Activated T-helper 1 cell treated with anti-CD3 and anti-CD28 coated beads, Interleukin-12 subunit alpha, Interleukin-12 subunit beta, Interleukin-2, Interleukin-4 antibody, amounts not matched to agents 30 ng/mL and 10 ng/mL and 1 ng/mL, durations not matched to agents 14 hours and 24 hours and 36 hours (primary cell): Measurements from ENCODE around the gene IBA57. TPM values are rescaled to one million over a fixed set of nuclear protein-coding genes. Genes with fewer than 3 reads are reported as not detected.

ENCODE experiments used
- DNase-seq: peaks from one replicate; pipeline ENCODE4 v3.0.0; 2021; ENCODE audit warnings: low spot score
- H3K27ac Mint-ChIP-seq: one replicate; pipeline ENCODE4 v1.8.0; 2021; ENCODE audit warnings: mild to moderate bottlenecking, mixed read lengths
- H3K27me3 Mint-ChIP-seq: one replicate; pipeline ENCODE4 v1.8.0; 2022; ENCODE audit warnings: mild to moderate bottlenecking, moderate library complexity, mixed read lengths; ENCODE audit not compliant: insufficient read depth
- H3K36me3 Mint-ChIP-seq: one replicate; pipeline ENCODE4 v1.8.0; 2021; ENCODE audit warnings: low read depth, mixed read lengths
- H3K4me1 Mint-ChIP-seq: one replicate; pipeline ENCODE4 v1.8.0; 2021; ENCODE audit warnings: low read depth, mixed read lengths
- H3K4me3 Mint-ChIP-seq: one replicate; pipeline ENCODE4 v1.8.0; 2021; ENCODE audit warnings: mild to moderate bottlenecking, moderate library complexity, mixed read lengths
- H3K9me3 Mint-ChIP-seq: one replicate; pipeline ENCODE4 v1.8.0; 2021; ENCODE audit warnings: mixed read lengths
- intact Hi-C: fragments of 100-400 bp; cut with micrococcal nuclease; formaldehyde crosslinking; loops from one replicate; pipeline ENCODE4 v1.15.1; 2024
- total RNA-seq: library from RNA; stranded (reverse); gene quantifications from 2 replicates; pipeline ENCODE4 v1.2.3, GENCODE V29; 2022

IBA57 gene
- 7.5 and 8.1 TPM in 2 replicates for total RNA-seq

DNA sequence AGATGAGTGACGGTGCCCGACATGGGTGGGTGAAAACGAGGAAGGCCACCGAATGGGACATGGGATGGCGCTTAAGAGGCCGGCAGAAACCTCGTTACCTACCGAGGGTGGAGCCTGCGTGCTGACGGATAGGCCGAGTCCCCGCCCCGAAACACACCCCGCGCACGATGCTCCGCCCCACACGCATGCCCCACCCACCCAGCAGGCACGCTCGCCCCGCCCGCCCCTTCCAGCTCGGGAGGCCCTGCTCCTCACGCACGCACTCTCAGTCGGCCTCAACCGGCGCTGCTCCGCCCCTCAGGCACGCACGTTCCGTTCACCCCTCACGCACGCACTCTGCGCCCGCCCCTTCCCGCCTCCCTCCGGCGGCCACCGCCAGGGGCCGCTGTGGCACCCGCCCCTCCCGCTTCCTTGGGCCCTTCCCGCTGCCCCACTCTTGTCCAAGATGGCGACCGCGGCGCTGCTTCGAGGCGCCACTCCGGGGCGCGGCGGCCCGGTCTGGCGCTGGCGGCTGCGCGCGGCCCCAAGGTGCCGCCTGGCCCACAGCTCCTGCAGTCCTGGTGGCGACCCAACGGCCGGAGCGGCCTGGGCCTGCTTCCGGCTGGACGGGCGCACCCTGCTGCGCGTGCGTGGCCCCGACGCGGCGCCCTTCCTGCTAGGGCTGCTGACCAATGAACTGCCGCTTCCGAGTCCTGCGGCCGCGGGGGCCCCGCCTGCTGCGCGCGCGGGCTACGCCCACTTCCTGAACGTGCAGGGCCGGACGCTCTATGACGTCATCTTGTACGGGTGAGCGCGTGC, at the start of gene IBA57:
TSS of gene IBA57 (plus strand) at position 433 of the 798 bp plus-strand sequence. CDS start at position 446, 13 bp downstream.
- Mint-ChIP-seq H3K27ac (peak within 1 kb of the TSS; percentile 94), H3K4me1 (peaks cover 21% of the 10 kb centered on the region), H3K4me3 (peak within 1 kb of the TSS; percentile 86), H3K9me3 (no peaks in the 10 kb centered on the region), H3K27me3 (no peaks in the 10 kb centered on the region), H3K36me3 (peaks cover 6% of the 10 kb centered on the region)
- peak; percentile 99 for DNase-seq
- intact Hi-C loops = loop anchor here (1.0 to 10.0 kb wide), 17 partner anchors 9 to 1761 kb away; partner anchors contain the start of genes ARF1, C1orf35, GUK1 and JMJD4

- Mint-ChIP-seq H3K4me3 (no peak overlapping the region), H3K27ac (no peak overlapping the region), H3K27me3 (peaks cover 1% of the 10 kb centered on the region), H3K4me1 (no peaks in the 10 kb centered on the region), H3K36me3 (peaks cover 4% of the 10 kb centered on the region), H3K9me3 (peaks cover 8% of the 10 kb centered on the region)
- no peak for DNase-seq
- intact Hi-C loops = no loop called here
Measured at GRCh38 chr1:228117335-228117734, 48.3 kb upstream of the IBA57 start.

- intact Hi-C loops = no loop called here
- no peak overlapping the region for H3K4me3 Mint-ChIP-seq
- H3K4me1 Mint-ChIP-seq = no peaks in the 10 kb centered on the region
- peaks cover 2% of the 10 kb centered on the region for H3K27me3 Mint-ChIP-seq
- peaks cover 4% of the 10 kb centered on the region for H3K36me3 Mint-ChIP-seq
- DNase-seq = no peak
- H3K27ac Mint-ChIP-seq = no peak overlapping the region
- peaks cover 8% of the 10 kb centered on the region for H3K9me3 Mint-ChIP-seq
Measured at GRCh38 chr1:228118040-228118439, 47.6 kb upstream of the IBA57 start.

GRCh38 chr1:228120351-228120750, 45.3 kb upstream of the IBA57 start:
- H3K9me3 Mint-ChIP-seq = peaks cover 8% of the 10 kb centered on the region
- no peak overlapping the region for H3K27ac Mint-ChIP-seq
- DNase-seq = no peak
- intact Hi-C loops = no loop called here
- peaks cover 2% of the 10 kb centered on the region for H3K27me3 Mint-ChIP-seq
- H3K4me3 Mint-ChIP-seq = no peak overlapping the region
- H3K4me1 Mint-ChIP-seq = peaks cover 5% of the 10 kb centered on the region
- peaks cover 4% of the 10 kb centered on the region for H3K36me3 Mint-ChIP-seq

DNA sequence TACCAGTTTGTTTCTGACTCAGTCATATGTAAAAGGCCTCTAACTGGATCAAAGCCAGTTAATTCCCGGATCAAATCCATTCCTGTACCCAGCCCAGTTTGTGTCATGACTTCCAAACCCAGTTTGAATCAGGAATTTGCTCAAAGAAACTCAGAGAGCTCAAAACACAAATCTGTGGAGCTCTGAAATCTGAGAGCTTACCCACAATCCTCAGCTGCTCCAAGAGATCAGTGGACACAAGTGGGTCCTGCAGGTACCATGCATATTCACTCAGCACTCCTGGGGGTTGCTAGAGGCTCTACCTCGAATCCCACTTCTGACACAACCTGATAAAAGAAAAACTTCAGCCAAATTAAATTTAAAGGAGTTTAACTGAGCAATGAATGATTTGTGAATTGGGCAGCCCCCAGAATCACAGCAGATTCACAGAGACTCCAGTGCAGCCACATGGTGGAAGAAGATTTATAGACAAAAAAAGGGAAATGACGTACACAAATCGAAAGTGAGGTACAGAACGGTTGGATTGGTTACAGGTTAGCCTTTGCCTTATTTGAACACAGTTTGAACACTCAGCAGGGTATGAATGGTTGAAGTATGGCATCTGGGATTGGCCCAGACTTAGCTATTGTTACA, 44.6 kb upstream of the IBA57 start:
- peaks cover 8% of the 10 kb centered on the region for H3K9me3 Mint-ChIP-seq
- peaks cover 7% of the 10 kb centered on the region for H3K4me1 Mint-ChIP-seq
- DNase-seq = no peak
- no peak overlapping the region for H3K27ac Mint-ChIP-seq
- H3K36me3 Mint-ChIP-seq = peaks cover 4% of the 10 kb centered on the region
- H3K27me3 Mint-ChIP-seq = peaks cover 2% of the 10 kb centered on the region
- no peak overlapping the region for H3K4me3 Mint-ChIP-seq
- intact Hi-C loops = no loop called here

GRCh38 chr1:228122921-228123441, 42.6 kb upstream of the IBA57 start:
- no peak overlapping the region for H3K27ac Mint-ChIP-seq
- intact Hi-C loops = no loop called here
- DNase-seq = no peak
- peaks cover 7% of the 10 kb centered on the region for H3K4me1 Mint-ChIP-seq
- H3K27me3 Mint-ChIP-seq = peaks cover 3% of the 10 kb centered on the region
- H3K4me3 Mint-ChIP-seq = no peak overlapping the region
- peaks cover 3% of the 10 kb centered on the region for H3K9me3 Mint-ChIP-seq
- peaks cover 2% of the 10 kb centered on the region for H3K36me3 Mint-ChIP-seq

GRCh38 chr1:228123505-228123904, 42.1 kb upstream of the IBA57 start:
- peaks cover 7% of the 10 kb centered on the region for H3K4me1 Mint-ChIP-seq
- H3K4me3 Mint-ChIP-seq = no peak overlapping the region
- DNase-seq = no peak
- H3K27ac Mint-ChIP-seq = no peak overlapping the region
- peaks cover 3% of the 10 kb centered on the region for H3K27me3 Mint-ChIP-seq
- no peaks in the 10 kb centered on the region for H3K36me3 Mint-ChIP-seq
- intact Hi-C loops = no loop called here
- no peaks in the 10 kb centered on the region for H3K9me3 Mint-ChIP-seq

DNA sequence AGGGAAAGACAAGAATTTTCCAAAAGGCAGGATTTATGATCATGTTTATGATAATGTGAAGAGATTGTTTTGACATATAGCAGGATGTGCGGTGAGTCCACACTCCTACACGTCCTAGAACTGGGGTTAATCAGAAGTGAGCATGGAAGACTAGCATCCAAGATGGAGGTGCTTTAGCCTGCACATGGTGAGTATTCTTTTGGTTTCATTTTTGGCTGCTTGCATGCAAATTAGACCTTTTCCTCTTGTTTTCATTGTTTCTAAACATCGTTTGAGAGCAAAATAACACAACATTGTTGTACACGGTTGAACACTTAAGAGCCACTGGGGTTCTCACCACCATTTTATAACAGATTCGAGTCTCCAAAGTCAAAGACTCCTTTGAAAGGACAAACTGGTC, 40.4 kb upstream of the IBA57 start:
- Mint-ChIP-seq H3K4me3 (no peak overlapping the region), H3K9me3 (no peaks in the 10 kb centered on the region), H3K27me3 (peaks cover 11% of the 10 kb centered on the region), H3K36me3 (no peaks in the 10 kb centered on the region), H3K4me1 (peaks cover 7% of the 10 kb centered on the region), H3K27ac (no peak overlapping the region)
- DNase-seq = no peak
- intact Hi-C loops = no loop called here

DNA sequence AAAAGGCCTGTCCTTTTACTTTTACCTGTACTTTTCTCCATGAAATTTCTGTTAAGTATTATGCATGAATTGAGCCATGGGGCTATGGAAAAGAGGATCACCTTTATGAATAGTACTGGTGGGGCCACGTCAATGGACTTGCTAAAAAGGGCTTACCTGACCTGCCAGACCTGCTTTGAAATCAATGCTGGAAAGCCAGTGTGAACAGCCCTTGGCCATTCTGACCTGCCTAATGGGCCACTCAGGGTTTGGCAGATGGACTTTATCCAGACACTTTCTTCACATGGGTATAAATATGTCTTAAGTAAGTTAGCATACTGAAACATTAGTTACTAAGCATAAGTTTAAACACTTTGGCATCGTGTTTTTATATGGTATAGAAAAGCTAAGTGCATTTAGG, 33.8 kb upstream of the IBA57 start:
- intact Hi-C loops = loop anchor here (1.0 to 5.0 kb wide), 8 partner anchors 8 to 384 kb away; partner anchors contain the start of gene MRPL55
- H3K4me3 Mint-ChIP-seq = no peak overlapping the region
- peaks cover 24% of the 10 kb centered on the region for H3K27me3 Mint-ChIP-seq
- H3K36me3 Mint-ChIP-seq = no peaks in the 10 kb centered on the region
- peaks cover 9% of the 10 kb centered on the region for H3K4me1 Mint-ChIP-seq
- no peak for DNase-seq
- no peak overlapping the region for H3K27ac Mint-ChIP-seq
- H3K9me3 Mint-ChIP-seq = no peaks in the 10 kb centered on the region

GRCh38 chr1:228134591-228134990, 31.0 kb upstream of the IBA57 start:
- H3K4me1 Mint-ChIP-seq = peaks cover 11% of the 10 kb centered on the region
- no peak overlapping the region for H3K4me3 Mint-ChIP-seq
- intact Hi-C loops = loop anchor here (5.0 kb wide), 1 partner anchor 368 kb away; no protein-coding TSS in a partner anchor
- no peak overlapping the region for H3K27ac Mint-ChIP-seq
- no peaks in the 10 kb centered on the region for H3K9me3 Mint-ChIP-seq
- no peak for DNase-seq
- H3K36me3 Mint-ChIP-seq = no peaks in the 10 kb centered on the region
- peaks cover 27% of the 10 kb centered on the region for H3K27me3 Mint-ChIP-seq

GRCh38 chr1:228136901-228137300, 28.7 kb upstream of the IBA57 start:
- peaks cover 26% of the 10 kb centered on the region for H3K27me3 Mint-ChIP-seq
- intact Hi-C loops = no loop called here
- H3K9me3 Mint-ChIP-seq = no peaks in the 10 kb centered on the region
- H3K4me1 Mint-ChIP-seq = peaks cover 4% of the 10 kb centered on the region
- H3K27ac Mint-ChIP-seq = no peak overlapping the region
- H3K36me3 Mint-ChIP-seq = peaks cover 3% of the 10 kb centered on the region
- DNase-seq = no peak
- no peak overlapping the region for H3K4me3 Mint-ChIP-seq

DNA sequence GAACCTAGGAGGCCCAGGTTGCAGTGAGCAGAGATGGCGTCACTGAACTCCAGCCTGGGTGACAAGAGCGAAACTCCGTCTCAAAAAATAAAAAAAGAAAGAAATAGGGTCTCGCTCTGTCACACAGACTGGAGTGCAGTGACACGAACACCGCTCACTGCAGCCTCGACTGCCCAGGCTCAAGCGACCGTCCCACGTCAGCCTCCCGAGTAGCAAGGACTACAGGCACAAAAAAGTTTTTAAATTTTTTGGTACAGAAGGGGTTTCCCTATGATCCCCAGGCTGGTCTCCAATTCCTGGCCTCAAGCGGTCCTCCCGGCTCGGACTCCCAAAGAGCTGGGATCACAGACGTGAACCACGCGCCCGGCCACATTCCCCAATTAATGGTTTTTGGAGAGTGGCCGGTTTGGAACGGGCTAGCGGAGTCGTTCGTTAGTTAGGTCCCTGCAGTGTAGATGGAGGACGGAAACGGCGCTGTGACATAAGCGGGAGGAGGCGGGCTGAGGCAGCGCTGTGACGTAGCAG, 26.1 kb upstream of the IBA57 start:
- intact Hi-C loops = loop anchor here (1.0 to 2.0 kb wide), 5 partner anchors 8 to 317 kb away; partner anchors contain the start of genes C1orf35 and MRPL55
- Mint-ChIP-seq H3K36me3 (peaks cover 3% of the 10 kb centered on the region), H3K4me3 (peak overlapping the region; percentile 100), H3K4me1 (peaks cover 22% of the 10 kb centered on the region), H3K27ac (peak overlapping the region; percentile 97), H3K27me3 (peaks cover 26% of the 10 kb centered on the region), H3K9me3 (no peaks in the 10 kb centered on the region)
- DNase-seq = no peak
